Measurements from ENCODE around the gene PIK3CB.
A peak's percentile ranks its signal among the peaks of the same experiment; 100 is the strongest.
"Not testable (repeated sequence)": the region's sequence is repeated elsewhere in the genome, so short reads cannot be mapped to it uniquely, and the experiment has no call there.

PIK3CB gene

GRCh38 chr3:138638641-138639040 lies 196.1 kb downstream of the PIK3CB start:
- DNase-seq (ENCODE audit: insufficient read length, low spot score) (no peak), FAIRE-seq (no peak)

GRCh38 chr3:138629526-138629925 lies 205.2 kb downstream of the PIK3CB start:
- no peak for FAIRE-seq
- no peak for DNase-seq (ENCODE audit: insufficient read length, low spot score)

GRCh38 chr3:138625707-138626365 lies 208.9 kb downstream of the PIK3CB start:
- FAIRE-seq (no peak), DNase-seq (ENCODE audit: insufficient read length, low spot score) (peak; percentile 23)

GRCh38 chr3:138624518-138624917 lies 210.2 kb downstream of the PIK3CB start:
- no peak for DNase-seq (ENCODE audit: insufficient read length, low spot score)
- FAIRE-seq: no peak

- FAIRE-seq: no peak
These were observed 214.3 kb downstream of the PIK3CB start for GRCh38 chr3:138620431-138620830.

GRCh38 chr3:138615462-138615861 lies 219.3 kb downstream of the PIK3CB start:
- no peak for DNase-seq (ENCODE audit: insufficient read length, low spot score)
- no peak for FAIRE-seq

More at GRCh38 chr3:138620431-138620830, 214.3 kb downstream of the PIK3CB start:
- DNase-seq (ENCODE audit: insufficient read length, low spot score): no peak

GRCh38 chr3:138609898-138610266 lies 224.8 kb downstream of the PIK3CB start:
- FAIRE-seq: no peak
- DNase-seq (ENCODE audit: insufficient read length, low spot score): no peak

GRCh38 chr3:138608322-138609135 lies 226.2 kb downstream of the PIK3CB start, which contains the start of gene FAIM:
Gene FAIM (plus strand): TSS chr3:138608771. CDS start chr3:138619727, 10,956 bp downstream.
- DNase-seq (ENCODE audit: insufficient read length, low spot score) (peak; percentile 40), FAIRE-seq (no peak)

GRCh38 chr3:138604106-138604595 lies 230.6 kb downstream of the PIK3CB start:
- DNase-seq (ENCODE audit: insufficient read length, low spot score); FAIRE-seq: not testable (repeated sequence)

All from HTR-8/SVneo (cell line).